GM18951 (cell line): ENCODE measurements around the gene CACNB2.
"Not testable (repeated sequence)": the region's sequence is repeated elsewhere in the genome, so short reads cannot be mapped to it uniquely, and the experiment has no call there.

Source experiments
- POLR2A ChIP-seq: IDR thresholded peaks from 4 replicates; pipeline ENCODE4 v1.6.1; 2011; ENCODE audit warnings: mild to moderate bottlenecking; ENCODE audit not compliant: insufficient read length, insufficient read depth; ENCODE audit errors: extremely low read depth
- in situ Hi-C: fragments of 300-500 bp; cut with MboI; formaldehyde crosslinking; loops from one replicate; pipeline ENCODE4 v1.12.0; 2022; ENCODE audit warnings: low sequenced_read_pairs, mixed read lengths, inconsistent platforms; ENCODE audit not compliant: unreplicated experiment

CACNB2 gene

GRCh38 chr10:18155321-18155720 lies 15.1 kb downstream of the CACNB2 start:
- TF ChIP-seq POLR2A, result no peak
- in situ Hi-C loops, result no loop called here

GRCh38 chr10:18156797-18157196 lies 16.6 kb downstream of the CACNB2 start:
- in situ Hi-C loops, result not testable (repeated sequence)

GRCh38 chr10:18157881-18158280 lies 17.7 kb downstream of the CACNB2 start:
- in situ Hi-C loops, result no loop called here
- no peak for TF ChIP-seq POLR2A

- in situ Hi-C loops, result no loop called here
- TF ChIP-seq POLR2A, result no peak
Observed at GRCh38 chr10:18158773-18159265, 18.6 kb downstream of the CACNB2 start.

GRCh38 chr10:18159557-18159956 lies 19.3 kb downstream of the CACNB2 start:
- in situ Hi-C loops, result no loop called here
- no peak for TF ChIP-seq POLR2A

GRCh38 chr10:18162021-18162627 lies 21.9 kb downstream of the CACNB2 start:
- in situ Hi-C loops, result no loop called here

GRCh38 chr10:18164093-18164492 lies 23.9 kb downstream of the CACNB2 start:
- in situ Hi-C loops, result no loop called here
- no peak for TF ChIP-seq POLR2A

More at GRCh38 chr10:18162021-18162627, 21.9 kb downstream of the CACNB2 start:
- TF ChIP-seq POLR2A, result no peak

- in situ Hi-C loops, result no loop called here
- TF ChIP-seq POLR2A, result no peak
Observed at GRCh38 chr10:18164748-18165361, 24.6 kb downstream of the CACNB2 start.

GRCh38 chr10:18178854-18179483 lies 38.7 kb downstream of the CACNB2 start:
- in situ Hi-C loops, result no loop called here
- TF ChIP-seq POLR2A, result no peak

- TF ChIP-seq POLR2A, result no peak
- in situ Hi-C loops, result no loop called here
Observed at GRCh38 chr10:18179891-18180290, 39.7 kb downstream of the CACNB2 start.

- in situ Hi-C loops, result not testable (repeated sequence)
Observed at GRCh38 chr10:18181382-18181781, 41.2 kb downstream of the CACNB2 start.

- in situ Hi-C loops, result no loop called here
- TF ChIP-seq POLR2A, result no peak
Observed at GRCh38 chr10:18185621-18186020, 45.4 kb downstream of the CACNB2 start.

- in situ Hi-C loops, result no loop called here
- no peak for TF ChIP-seq POLR2A
Observed at GRCh38 chr10:18190840-18191239, 50.6 kb downstream of the CACNB2 start.

GRCh38 chr10:18194634-18195033 lies 54.4 kb downstream of the CACNB2 start:
- no peak for TF ChIP-seq POLR2A
- in situ Hi-C loops, result no loop called here
